ENCODE measurements around the gene TMEM63B.
"Not testable (repeated sequence)": the region's sequence is repeated elsewhere in the genome, so short reads cannot be mapped to it uniquely, and the experiment has no call there.

Gene TMEM63B

GRCh38 chr6:44196351-44196750 lies 69.0 kb downstream of the TMEM63B start:
- DNase-seq = not testable (repeated sequence)

GRCh38 chr6:44198684-44199083 lies 71.3 kb downstream of the TMEM63B start:
- no peak for DNase-seq

DNA sequence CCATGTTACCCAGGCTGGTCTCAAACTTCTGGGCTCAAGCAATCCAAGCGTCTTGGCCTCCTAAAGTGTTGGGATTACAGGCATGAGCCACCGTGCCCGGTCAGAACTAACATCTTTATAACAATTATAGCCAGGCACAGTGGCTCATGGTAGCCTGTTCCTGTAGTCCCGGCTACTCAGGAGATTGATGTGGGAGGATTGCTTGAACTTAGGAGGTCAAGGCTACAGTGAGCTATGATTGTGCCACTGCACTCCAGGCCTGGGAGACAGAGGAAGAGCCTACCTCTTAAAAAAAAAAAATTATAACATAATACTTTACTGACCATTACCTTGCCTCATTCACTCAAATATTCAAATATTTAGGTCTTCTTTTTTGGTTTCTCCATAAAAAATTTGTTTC lies 72.5 kb downstream of the TMEM63B start:
- DNase-seq = no peak

- no peak for DNase-seq
Measured at GRCh38 chr6:44201200-44201599, 73.8 kb downstream of the TMEM63B start.

DNA sequence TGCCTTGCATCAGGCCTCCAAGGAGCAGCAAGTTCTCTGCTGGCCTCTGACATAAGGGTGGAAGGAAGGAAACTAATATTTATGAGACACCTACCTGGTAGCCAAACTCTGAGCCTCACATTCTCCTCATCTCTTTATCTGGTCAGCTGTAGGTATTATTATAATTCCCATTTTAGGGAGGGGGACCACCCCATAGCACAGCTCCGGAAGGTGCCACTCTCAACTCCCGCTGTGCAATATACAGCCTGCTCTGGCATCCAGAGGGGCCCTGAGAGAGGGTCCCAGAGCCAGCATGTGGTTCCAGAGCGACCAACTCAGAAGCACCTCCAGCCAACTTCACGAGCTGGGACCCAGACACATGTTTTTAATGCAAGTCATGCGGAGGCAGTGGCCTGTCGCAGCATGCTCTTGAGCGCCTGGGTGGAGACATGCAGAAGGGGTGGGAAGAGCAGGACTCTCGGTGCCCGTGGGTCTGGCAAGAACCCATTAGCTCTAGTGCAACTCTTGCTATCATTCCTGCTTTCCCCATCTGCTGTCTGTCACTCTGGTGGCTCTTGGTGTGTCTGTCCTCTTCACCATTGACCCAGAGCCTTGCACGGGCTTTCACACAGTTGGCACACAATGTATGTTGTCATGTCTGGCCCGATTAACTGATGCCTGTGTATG lies 74.4 kb downstream of the TMEM63B start:
- no peak for DNase-seq

- DNase-seq = no peak
Measured at GRCh38 chr6:44202332-44202971, 75.1 kb downstream of the TMEM63B start.

GRCh38 chr6:44202972-44203750 lies 75.8 kb downstream of the TMEM63B start:
- no peak for DNase-seq

DNA sequence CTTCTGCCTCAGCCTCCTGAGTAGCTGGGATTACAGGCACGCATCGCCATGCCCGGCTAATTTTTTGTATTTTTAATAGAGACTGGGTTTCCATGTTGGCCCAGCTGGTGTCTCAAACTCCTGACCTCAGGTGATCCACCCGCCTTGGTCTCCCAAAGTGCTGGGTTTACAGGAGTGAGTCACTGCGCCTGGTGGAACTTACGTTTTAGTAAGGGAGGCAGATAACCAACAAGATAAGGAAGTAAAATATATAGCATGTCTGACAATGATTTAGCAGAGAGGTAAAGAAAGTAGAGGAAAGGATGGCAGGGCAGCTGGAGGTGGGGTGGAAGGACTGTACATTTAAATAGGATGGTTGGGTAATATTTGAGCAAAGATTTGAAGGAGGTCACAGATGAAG lies 76.6 kb downstream of the TMEM63B start:
- no peak for DNase-seq
